GM12892 (cell line): ENCODE results near the gene ATP9B.

Experiments
- POLR2A ChIP-seq: IDR thresholded peaks from 2 replicates; pipeline ENCODE4 v1.6.1; 2011; ENCODE audit warnings: low read depth, low read length, control low read depth
- POLR2AphosphoS5 ChIP-seq: IDR thresholded peaks from 2 replicates; pipeline ENCODE4 v1.6.1; 2011; ENCODE audit warnings: low read depth, low read length, control low read depth
- TAF1 ChIP-seq: IDR thresholded peaks from 2 replicates; pipeline ENCODE4 v1.6.1; 2011; ENCODE audit warnings: low read depth, mild to moderate bottlenecking, control low read depth, low read length, borderline replicate concordance

DNA sequence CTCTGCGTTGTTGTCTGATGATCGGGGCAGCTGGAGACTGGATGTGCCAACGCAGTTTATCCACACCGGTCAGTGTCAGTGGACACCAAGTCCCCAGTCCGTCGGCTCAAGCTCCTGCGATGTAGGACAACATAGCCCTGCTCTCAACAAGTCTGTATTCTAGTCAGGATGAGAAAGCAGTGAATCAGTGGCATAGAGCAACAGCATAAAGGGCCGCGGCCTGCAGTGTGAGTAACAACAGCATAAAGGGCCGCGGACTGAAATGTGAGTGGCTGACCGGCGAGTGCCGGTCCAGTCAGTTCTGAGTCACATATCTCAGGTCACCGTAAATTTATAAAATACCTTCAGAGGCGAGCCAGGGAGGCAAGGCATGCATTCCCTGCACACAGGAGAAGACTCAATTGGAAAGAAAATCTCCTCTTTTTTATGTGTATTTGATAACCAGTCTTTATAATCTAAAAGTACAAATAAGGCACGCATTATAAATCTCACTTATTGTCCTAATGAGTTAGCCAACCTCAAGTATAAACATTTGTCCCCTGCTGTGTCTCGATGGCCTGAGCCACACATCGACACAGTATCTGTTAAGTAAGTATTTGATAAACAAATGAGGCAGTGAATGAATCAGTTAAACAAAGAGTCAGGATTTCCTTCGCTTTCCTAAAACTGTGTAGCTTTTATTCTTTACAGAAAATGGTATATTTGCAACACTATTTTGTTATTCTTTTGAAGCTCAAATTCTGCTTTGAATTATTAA, 292.8 kb downstream of the ATP9B start:
- TF ChIP-seq TAF1 (no peak), POLR2A (no peak), POLR2AphosphoS5 (no peak)
